ENCODE results near the gene TXK.
"Not testable (repeated sequence)": the region's sequence is repeated elsewhere in the genome, so short reads cannot be mapped to it uniquely, and the experiment has no call there.

TXK gene

GRCh38 chr4:48169636-48170035, 35.6 kb upstream of the TXK start:
- no peak overlapping the region for H3K4me3 ChIP-seq (ENCODE audit: low read depth, low read length)
- TF ChIP-seq, protein P1, sequence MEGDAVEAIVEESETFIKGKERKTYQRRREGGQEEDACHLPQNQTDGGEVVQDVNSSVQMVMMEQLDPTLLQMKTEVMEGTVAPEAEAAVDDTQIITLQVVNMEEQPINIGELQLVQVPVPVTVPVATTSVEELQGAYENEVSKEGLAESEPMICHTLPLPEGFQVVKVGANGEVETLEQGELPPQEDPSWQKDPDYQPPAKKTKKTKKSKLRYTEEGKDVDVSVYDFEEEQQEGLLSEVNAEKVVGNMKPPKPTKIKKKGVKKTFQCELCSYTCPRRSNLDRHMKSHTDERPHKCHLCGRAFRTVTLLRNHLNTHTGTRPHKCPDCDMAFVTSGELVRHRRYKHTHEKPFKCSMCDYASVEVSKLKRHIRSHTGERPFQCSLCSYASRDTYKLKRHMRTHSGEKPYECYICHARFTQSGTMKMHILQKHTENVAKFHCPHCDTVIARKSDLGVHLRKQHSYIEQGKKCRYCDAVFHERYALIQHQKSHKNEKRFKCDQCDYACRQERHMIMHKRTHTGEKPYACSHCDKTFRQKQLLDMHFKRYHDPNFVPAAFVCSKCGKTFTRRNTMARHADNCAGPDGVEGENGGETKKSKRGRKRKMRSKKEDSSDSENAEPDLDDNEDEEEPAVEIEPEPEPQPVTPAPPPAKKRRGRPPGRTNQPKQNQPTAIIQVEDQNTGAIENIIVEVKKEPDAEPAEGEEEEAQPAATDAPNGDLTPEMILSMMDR (conservative IDR thresholded peaks at IDR 0.05; ENCODE audit: low read depth, low read length): no peak
- no peak for DNase-seq (ENCODE audit: low read depth)

GRCh38 chr4:48167538-48168263, 33.7 kb upstream of the TXK start:
- no peak overlapping the region for H3K4me3 ChIP-seq (ENCODE audit: low read depth, low read length)
- TF ChIP-seq, protein P1 (conservative IDR thresholded peaks at IDR 0.05; ENCODE audit: low read depth, low read length): no peak
- DNase-seq (ENCODE audit: low read depth): no peak

DNA sequence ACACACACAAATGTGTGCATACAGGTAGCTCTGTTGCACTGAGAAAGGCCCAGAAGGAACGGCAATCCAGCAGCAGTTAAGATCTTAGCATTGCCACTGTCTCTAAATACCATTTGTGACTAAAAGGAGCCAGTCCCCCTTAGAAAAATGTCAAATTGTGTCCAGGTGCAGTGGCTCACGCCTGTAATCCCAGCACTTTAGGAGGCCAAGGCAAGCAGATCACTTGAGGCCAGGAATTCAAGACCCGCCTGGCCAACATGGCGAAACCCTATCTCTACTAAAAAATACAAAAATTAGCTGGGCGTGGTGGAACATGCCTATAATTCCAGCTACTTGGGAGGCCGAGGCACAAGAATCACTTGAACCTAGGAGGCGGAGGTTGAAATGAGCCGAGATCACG, 30.5 kb upstream of the TXK start:
- not testable (repeated sequence) for DNase-seq (ENCODE audit: low read depth); H3K4me3 ChIP-seq (ENCODE audit: low read depth, low read length)

DNA sequence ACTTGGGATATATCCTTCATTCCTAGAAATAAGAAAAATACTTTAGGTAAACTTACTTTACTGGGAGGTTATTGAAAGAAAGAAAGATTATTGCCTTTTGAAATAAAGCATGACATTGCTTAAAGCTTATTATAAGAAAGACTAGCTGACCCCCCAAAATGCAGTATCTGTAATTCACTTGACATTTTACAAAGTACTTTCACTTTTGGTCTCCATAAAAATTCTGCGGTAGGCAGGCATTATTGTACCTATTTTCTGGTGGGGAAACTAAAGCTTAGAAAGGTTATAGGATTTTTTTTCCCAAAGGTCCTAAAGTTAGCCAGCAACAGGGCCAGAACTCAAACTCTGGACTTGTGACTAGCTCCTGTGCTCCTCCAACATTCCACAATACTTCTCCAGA, 29.7 kb upstream of the TXK start:
- H3K4me3 ChIP-seq (ENCODE audit: low read depth, low read length): no peak overlapping the region
- DNase-seq (ENCODE audit: low read depth): no peak
- TF ChIP-seq, protein P1 (conservative IDR thresholded peaks at IDR 0.05; ENCODE audit: low read depth, low read length): no peak

DNA sequence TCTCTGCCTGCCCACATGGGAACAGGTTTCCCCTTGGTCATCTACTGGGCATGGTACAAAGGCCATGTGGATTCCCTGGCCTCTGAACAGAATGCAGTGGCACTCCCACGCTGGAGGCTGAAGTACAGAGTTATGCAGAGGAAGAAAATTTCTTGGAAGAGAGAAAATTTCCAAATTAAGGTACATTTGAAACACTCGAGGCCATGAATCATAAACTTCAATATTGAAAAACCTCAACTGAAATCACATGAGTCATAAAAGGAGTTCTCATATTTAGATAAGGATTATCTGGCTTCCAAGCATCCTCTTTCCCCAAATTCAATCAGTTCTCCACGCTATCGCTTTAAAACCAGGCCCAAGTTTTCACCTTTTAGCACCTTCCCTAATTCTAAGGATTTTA, 28.1 kb upstream of the TXK start:
- TF ChIP-seq, protein P1 (conservative IDR thresholded peaks at IDR 0.05; ENCODE audit: low read depth, low read length): no peak
- no peak overlapping the region for H3K4me3 ChIP-seq (ENCODE audit: low read depth, low read length)
- DNase-seq (ENCODE audit: low read depth): peak; percentile 51

- DNase-seq (ENCODE audit: low read depth): no peak
- no peak overlapping the region for H3K4me3 ChIP-seq (ENCODE audit: low read depth, low read length)
Measured at GRCh38 chr4:48157271-48157670, 23.2 kb upstream of the TXK start.

DNA sequence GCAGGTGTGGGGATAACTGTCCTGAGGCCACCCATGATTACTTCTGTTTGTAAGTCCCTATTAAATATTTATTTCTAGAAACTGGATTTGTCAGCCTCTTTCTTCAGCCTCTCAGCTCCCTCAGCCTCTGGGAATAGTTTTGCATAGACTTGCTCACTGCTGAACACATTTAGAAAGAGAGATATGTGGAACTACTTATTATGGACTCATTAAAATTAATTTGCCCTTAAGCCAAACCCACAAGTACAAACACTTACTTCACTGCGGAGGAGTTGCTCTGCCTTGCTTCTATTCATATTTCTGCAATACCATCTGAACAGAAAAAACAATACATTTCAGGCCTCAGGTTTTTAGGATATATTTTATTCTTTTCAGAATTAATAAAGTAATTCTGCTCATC, 22.4 kb upstream of the TXK start:
- no peak overlapping the region for H3K4me3 ChIP-seq (ENCODE audit: low read depth, low read length)
- DNase-seq (ENCODE audit: low read depth): no peak
- TF ChIP-seq, protein P1 (conservative IDR thresholded peaks at IDR 0.05; ENCODE audit: low read depth, low read length): no peak

More at GRCh38 chr4:48157271-48157670, 23.2 kb upstream of the TXK start:
- TF ChIP-seq, protein P1 (conservative IDR thresholded peaks at IDR 0.05; ENCODE audit: low read depth, low read length): no peak
